ENCODE measurements around the gene ANTXR1.

The ANTXR1 gene

DNA sequence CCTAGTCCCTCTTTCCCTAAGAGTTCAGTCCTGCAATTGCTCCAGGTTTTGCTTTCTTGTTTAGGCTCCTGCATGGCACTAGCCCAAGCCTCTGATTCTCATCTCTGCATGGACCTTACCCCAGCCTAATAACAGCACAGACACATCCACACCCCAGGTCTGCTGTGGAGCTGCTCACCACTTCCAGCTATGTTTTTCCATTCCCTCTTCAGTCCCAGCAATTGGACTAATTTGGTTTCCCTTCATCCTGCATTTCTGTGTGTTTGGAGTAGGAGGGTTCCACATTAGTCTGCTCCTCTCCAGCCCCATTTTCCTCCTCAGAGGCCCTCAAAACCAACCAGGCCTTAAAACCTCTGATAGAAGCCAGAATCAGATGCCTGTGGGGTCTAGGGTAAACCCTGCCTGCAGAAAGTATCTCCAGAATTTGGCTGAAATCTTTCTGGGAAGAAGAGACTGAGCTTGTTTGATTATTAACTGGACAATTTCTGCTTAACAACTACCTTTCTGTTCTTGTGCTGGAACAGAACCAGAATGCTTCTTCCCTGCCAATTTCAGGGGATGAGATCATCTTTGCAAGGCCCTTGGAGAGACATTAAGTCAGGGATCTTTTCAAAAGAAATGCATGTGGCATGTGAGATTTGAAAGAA, 278.1 kb downstream of the ANTXR1 start:
- no peak for DNase-seq

- no peak for DNase-seq
Measured at GRCh38 chr2:69291721-69292120, 278.7 kb downstream of the ANTXR1 start.

GRCh38 chr2:69292256-69292655, 279.3 kb downstream of the ANTXR1 start:
- DNase-seq: no peak

DNA sequence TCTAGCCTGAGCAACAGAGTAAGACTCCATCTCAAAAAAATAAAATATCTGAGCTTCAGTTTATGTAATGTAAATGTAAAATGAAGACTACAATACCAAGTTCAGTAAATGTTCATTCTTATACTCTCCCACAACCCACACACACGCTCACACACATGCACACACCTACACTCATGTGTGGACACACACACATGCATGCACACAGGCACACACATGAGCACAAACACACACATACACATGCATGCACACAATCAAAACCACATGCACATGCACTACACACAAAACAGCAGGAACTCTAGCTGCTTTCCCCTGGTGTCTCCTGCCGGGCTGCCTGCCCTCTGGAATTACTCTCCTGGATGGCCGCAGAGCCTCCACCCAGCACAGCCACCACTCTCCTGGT, 283.4 kb downstream of the ANTXR1 start:
- no peak for DNase-seq

GRCh38 chr2:69297216-69297615, 284.2 kb downstream of the ANTXR1 start:
- peak in 1 of 3 experiments; percentile 32 for DNase-seq

GRCh38 chr2:69298261-69298660, 285.3 kb downstream of the ANTXR1 start:
- no peak for DNase-seq

- no peak for DNase-seq
Measured at GRCh38 chr2:69298862-69299261, 285.9 kb downstream of the ANTXR1 start.

Data from NCI-H1417 (cell line).